COLO829 (cell line): ENCODE measurements around the gene PSME3.
"Not testable (repeated sequence)": the region's sequence is repeated elsewhere in the genome, so short reads cannot be mapped to it uniquely, and the experiment has no call there.

Source experiments
- DNase-seq: peaks from one replicate; pipeline ENCODE4 v3.0.0; 2012; ENCODE audit warnings: low spot score

The PSME3 gene

DNA sequence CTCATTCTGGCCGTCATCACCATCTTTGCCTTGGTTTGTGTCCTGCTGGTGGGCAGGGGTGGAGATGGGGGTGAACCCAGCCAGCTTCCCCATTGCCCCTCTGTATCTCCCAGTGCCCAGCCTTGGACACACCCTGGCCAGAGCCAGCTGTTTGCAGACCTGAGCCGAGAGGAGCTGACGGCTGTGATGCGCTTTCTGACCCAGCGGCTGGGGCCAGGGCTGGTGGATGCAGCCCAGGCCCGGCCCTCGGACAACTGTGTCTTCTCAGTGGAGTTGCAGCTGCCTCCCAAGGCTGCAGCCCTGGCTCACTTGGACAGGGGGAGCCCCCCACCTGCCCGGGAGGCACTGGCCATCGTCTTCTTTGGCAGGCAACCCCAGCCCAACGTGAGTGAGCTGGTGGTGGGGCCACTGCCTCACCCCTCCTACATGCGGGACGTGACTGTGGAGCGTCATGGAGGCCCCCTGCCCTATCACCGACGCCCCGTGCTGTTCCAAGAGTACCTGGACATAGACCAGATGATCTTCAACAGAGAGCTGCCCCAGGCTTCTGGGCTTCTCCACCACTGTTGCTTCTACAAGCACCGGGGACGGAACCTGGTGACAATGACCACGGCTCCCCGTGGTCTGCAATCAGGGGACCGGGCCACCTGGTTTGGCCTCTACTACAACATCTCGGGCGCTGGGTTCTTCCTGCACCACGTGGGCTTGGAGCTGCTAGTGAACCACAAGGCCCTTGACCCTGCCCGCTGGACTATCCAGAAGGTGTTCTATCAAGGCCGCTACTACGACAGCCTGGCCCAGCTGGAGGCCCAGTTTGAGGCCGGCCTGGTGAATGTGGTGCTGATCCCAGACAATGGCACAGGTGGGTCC lies 18.4 kb downstream of the PSME3 start:
- not testable (repeated sequence) for DNase-seq

DNA sequence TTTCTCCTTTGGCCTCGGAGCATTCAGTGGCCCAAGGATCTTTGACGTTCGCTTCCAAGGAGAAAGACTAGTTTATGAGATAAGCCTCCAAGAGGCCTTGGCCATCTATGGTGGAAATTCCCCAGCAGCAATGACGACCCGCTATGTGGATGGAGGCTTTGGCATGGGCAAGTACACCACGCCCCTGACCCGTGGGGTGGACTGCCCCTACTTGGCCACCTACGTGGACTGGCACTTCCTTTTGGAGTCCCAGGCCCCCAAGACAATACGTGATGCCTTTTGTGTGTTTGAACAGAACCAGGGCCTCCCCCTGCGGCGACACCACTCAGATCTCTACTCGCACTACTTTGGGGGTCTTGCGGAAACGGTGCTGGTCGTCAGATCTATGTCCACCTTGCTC lies 19.2 kb downstream of the PSME3 start:
- no peak for DNase-seq

GRCh38 chr17:42853004-42853403 lies 19.8 kb downstream of the PSME3 start:
- no peak for DNase-seq

DNA sequence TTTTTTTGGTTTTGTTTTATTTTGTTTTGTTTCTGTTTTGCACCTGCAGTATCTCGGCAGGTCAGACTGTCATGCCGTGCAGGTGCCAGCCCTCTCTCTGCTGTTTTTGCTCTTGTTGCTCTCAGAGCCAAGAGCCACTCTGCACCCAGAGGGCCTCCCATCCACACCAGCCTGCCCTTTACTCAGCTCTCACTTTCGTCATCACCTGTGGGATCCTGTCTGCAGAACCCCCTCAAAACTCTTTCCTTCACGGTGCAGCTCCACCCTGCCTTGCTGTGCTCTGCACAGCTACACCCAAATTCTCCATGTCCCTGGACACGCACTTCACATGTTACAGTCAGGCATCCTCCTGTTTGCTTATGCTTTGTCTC lies 20.4 kb downstream of the PSME3 start:
- DNase-seq, result no peak

DNA sequence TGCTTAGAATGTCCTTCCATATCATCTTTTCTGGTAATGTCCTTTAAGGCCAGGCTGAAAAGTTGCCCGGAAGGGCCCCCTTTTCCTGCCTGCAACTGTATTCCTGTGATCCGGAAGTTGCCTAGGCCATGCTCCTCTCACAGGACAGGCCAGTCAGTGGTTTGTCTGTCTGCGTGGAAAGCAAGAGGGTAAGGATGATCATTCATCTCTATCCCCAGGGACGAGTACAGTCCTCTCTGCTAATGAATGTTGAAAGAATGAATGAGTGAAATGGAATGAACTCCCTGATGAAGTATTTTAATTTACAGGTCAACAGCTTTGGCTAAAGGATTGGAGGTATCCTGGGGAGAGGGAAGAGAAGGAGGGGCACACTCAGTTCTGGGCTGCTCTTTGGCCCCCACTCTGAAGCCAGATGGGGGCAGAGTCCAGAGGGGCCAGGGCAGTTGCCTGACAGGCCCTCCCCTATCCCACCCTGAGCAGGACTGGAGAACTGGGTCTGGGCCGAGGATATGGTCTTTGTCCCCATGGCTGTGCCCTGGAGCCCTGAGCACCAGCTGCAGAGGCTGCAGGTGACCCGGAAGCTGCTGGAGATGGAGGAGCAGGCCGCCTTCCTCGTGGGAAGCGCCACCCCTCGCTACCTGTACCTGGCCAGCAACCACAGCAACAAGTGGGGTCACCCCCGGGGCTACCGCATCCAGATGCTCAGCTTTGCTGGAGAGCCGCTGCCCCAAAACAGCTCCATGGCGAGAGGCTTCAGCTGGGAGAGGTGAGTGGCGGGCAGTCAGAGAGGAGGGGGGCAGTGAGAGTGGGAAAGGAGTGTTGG lies 21.0 kb downstream of the PSME3 start:
- no peak for DNase-seq

DNA sequence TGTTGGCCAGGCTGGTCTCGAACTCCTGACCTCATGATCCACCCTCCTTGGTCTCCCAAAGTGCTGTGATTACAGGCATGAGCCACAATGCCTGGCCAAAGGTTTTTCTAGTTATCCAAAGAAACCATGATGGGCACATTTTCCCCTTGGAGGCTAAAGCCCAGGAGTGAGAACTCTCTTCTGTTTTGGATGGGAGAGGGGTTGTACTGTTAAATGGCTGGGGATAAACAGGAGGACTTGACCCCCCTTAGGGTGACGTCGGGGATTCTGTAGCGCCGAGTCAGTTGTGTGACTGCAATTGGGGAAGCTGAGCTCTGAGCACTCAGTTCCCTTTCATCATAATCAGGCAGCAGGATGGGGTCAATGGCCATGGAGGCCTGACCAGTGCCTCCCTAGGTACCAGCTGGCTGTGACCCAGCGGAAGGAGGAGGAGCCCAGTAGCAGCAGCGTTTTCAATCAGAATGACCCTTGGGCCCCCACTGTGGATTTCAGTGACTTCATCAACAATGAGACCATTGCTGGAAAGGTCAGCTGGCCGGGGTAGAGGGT lies 21.9 kb downstream of the PSME3 start:
- no peak for DNase-seq

GRCh38 chr17:42856093-42856492 lies 22.9 kb downstream of the PSME3 start:
- DNase-seq, result not testable (repeated sequence)

GRCh38 chr17:42856516-42856915 lies 23.3 kb downstream of the PSME3 start:
- DNase-seq, result not testable (repeated sequence)

- no peak for DNase-seq
These were observed 24.2 kb downstream of the PSME3 start for GRCh38 chr17:42857389-42857788.

DNA sequence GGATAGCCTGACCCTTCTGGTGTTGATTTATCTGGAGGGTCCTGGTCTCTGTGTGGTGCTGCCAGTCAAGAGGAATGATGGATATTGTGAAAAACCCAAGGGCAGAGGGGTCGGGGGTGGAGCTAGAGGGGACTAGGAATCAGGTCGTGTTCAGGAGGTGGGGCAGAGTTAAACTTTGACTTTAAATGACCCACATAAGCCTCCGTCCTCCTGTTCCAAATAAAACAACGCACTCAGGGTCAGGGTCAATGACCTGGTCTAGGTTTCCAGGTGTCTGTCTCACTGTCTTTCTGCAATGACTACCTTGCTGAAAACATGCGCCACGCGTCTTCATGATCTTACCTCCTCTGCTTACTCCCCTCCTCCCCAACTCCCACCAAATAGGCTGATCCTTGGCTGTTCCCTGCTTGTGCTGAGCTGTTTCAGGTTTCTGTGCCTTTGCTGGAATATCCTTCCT lies 32.5 kb downstream of the PSME3 start:
- no peak for DNase-seq

- DNase-seq, result no peak
These were observed 33.0 kb downstream of the PSME3 start for GRCh38 chr17:42866216-42866615.

DNA sequence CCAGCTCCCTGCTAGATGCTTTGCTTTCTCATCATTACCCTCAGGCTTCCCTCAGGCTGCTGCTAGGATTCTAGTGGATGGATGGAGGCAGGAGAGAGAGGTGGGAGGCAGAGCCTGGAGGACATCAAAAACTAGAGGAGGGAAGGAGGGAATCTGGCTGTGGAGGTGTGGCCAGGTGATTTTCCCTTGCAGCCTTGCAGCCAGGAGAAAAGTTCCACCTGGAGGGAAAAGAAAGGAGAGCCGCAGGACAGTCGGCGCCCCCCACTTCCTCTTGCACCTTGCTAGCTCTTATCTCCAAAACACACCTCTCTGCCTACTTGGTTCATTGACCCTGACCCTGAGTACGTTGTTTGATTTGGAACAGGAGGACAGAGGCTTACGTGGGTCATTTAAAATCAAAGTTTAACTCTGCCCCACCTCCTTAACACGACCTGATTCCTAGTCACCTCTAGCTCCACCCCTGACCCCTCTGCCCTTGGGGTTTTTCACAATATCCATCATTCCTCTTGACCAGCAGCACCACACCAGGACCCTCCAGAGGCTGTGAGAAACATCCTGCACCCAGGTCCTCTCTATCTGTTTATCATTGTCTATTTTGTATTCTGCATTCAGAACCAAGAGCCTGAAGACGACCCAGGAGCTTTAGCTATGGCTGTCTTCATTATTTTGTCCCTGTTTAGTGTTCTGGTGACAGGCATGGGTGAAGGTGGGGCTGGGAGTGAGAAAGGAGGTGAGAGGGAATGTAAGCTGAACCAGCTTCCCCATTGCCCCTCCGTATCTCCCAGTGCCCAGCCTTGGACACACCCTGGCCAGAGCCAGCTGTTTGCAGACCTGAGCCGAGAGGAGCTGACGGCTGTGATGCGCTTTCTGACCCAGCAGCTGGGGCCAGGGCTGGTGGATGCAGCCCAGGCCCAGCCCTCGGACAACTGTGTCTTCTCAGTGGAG lies 33.7 kb downstream of the PSME3 start:
- DNase-seq, result no peak

GRCh38 chr17:42867694-42868261 lies 34.6 kb downstream of the PSME3 start:
- not testable (repeated sequence) for DNase-seq

GRCh38 chr17:42868338-42868737 lies 35.1 kb downstream of the PSME3 start:
- no peak for DNase-seq

DNA sequence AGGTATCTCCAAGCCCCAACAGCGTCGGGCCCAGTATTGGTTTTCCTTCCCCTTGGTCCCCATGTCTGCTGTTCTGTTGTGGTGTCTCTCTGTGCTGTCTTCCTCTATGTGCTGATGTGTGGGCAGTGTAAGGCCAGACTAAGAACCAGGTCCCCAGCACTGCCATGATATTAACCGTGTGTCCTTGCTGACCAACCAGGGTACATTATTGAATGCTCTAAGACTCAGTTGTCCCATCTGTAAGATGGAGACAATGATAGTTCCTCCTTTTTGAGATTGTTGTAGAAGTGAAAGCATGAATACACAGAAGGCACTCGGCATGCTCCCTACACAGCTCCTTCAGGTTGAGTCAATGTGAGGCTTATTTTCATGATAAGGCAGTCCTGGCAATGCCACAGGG lies 38.5 kb downstream of the PSME3 start:
- DNase-seq, result no peak

DNA sequence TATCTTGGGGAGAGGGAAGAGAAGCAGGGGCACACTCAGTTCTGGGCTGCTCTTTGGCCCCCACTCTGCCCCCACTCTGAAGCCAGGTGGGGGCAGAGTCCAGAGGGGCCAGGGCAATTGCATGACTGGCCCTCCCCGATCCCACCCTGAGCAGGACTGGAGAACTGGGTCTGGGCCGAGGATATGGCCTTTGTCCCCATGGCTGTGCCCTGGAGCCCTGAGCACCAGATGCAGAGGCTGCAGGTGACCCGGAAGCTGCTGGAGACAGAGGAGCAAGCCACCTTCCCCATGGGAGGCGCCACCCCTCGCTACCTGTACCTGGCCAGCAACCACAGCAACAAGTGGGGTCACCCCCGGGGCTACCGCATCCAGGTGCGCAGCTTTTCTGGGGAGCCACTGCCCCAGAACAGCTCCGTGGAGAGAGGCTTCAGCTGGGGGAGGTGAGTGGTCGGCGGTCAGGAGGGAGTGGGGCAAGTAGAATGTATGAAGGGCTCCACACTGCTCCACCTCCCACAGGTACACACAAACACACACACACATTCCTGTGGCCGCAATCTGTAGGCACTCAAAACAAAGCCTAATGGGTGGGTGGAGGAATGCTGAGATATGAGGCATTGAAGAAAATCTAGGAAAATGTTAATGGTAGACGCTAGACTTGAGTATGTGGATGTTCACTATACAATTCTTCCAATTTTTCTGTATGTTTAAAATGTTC lies 39.2 kb downstream of the PSME3 start:
- DNase-seq, result no peak

GRCh38 chr17:42873315-42873714 lies 40.1 kb downstream of the PSME3 start:
- DNase-seq, result no peak

GRCh38 chr17:42873932-42874695 lies 40.9 kb downstream of the PSME3 start:
- DNase-seq, result not testable (repeated sequence)

DNA sequence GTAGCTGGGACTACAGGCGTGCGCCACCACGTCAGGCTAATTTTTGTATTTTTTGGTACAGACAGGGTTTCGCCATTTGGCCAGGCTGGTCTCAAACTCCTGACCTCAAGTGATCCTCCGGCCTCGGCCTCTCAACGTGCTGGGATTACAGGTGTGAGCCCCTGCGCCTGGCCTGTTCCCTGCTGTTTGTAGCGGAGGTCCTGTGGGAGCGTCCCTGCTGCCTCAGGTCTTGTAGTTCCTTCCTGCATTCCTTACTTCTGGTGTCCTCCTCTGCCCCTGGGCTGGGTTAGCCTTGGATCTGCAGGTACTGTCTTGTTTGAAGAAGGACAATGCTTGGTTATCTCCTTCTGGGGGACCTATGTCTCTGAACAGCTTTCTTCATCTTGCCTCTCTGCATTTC lies 43.8 kb downstream of the PSME3 start:
- no peak for DNase-seq
